Measurements from ENCODE around the gene BRSK2.
"Not testable (repeated sequence)": the region's sequence is repeated elsewhere in the genome, so short reads cannot be mapped to it uniquely, and the experiment has no call there.

BRSK2 gene

DNA sequence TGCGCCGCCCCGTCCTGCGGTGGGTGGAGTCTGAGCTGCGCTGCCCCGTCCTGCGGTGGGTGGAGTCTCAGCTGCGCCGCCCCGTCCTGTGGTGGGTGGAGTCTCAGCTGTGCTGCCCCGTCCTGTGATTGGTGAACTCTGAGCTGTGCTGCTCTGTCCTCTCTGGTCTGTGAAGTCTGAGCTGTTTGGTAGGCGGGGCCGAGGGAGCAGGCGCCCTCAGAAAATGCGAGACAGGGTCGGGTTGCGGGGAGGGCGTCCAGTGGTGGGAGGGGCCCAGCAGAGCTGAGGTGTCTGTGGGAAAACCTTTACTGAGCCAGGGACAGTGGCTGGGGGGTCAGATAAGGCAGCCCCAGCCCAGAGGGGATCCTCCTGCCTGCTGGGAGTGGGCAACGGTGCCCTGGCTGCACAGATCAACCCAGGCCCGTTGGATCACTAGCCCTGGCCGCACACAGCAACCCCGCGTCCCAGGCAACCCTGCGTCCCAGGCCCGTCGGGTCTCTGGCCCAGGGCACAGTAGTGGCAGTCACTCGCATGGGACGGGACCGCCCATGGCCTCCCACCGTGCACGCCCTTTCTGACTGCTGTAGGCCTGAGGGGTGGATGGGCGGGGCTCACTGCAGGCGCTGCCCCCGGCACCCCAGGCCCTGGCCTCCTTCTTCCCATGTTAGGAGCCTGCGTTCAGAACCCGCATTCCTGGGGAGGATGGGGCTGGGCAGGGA, 22.8 kb downstream of the BRSK2 start:
- TF ChIP-seq, protein P1, sequence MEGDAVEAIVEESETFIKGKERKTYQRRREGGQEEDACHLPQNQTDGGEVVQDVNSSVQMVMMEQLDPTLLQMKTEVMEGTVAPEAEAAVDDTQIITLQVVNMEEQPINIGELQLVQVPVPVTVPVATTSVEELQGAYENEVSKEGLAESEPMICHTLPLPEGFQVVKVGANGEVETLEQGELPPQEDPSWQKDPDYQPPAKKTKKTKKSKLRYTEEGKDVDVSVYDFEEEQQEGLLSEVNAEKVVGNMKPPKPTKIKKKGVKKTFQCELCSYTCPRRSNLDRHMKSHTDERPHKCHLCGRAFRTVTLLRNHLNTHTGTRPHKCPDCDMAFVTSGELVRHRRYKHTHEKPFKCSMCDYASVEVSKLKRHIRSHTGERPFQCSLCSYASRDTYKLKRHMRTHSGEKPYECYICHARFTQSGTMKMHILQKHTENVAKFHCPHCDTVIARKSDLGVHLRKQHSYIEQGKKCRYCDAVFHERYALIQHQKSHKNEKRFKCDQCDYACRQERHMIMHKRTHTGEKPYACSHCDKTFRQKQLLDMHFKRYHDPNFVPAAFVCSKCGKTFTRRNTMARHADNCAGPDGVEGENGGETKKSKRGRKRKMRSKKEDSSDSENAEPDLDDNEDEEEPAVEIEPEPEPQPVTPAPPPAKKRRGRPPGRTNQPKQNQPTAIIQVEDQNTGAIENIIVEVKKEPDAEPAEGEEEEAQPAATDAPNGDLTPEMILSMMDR (IDR thresholded peaks at IDR 0.05), result no peak
- H3K4me2 ChIP-seq (ENCODE audit: low read length), result no peak overlapping the region
- no peak overlapping the region for H3K9ac ChIP-seq
- no peaks in the 10 kb centered on the region for H3K27me3 ChIP-seq (ENCODE audit: control insufficient read depth, insufficient read depth, low read length)
- peaks cover 4% of the 10 kb centered on the region for H3K79me2 ChIP-seq
- H2AFZ ChIP-seq, result no peak overlapping the region
- no peaks in the 10 kb centered on the region for H3K36me3 ChIP-seq (ENCODE audit: control insufficient read depth, insufficient read depth, low read length)
- H3K4me3 ChIP-seq (ENCODE audit: low read depth, low read length), result no peak overlapping the region
- H3K4me1 ChIP-seq, result no peaks in the 10 kb centered on the region
- H3K9me3 ChIP-seq (ENCODE audit: control insufficient read depth, low read length), result no peaks in the 10 kb centered on the region
- H3K27ac ChIP-seq, result no peak overlapping the region

DNA sequence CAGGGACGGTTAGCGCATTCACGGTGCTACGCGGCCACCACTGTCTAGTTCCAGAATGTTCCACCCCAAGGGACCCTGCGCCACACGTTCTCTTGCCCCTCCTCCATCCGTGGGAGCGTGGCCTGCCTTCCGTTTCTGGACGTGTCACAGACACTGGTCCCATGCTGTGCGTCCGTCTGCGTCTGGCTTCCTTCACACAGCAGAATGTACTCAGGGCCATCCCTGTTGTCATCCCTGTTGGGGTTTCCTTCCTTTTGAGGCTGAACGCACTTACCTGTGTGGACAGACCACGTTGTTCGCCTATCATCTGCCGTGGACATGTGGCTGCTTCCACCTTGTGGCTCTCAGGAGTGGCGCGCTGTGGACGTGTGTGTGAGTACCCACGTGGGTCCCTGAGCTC, 24.9 kb downstream of the BRSK2 start:
- Histone ChIP-seq H3K9ac (no peak overlapping the region), H3K9me3 (ENCODE audit: control insufficient read depth, low read length) (no peaks in the 10 kb centered on the region), H3K36me3 (ENCODE audit: control insufficient read depth, insufficient read depth, low read length) (no peaks in the 10 kb centered on the region), H3K4me1 (no peaks in the 10 kb centered on the region), H3K4me2 (ENCODE audit: low read length) (no peak overlapping the region), H3K4me3 (ENCODE audit: low read depth, low read length) (no peak overlapping the region), H3K79me2 (peaks cover 4% of the 10 kb centered on the region), H3K27ac (no peak overlapping the region), H2AFZ (no peak overlapping the region), H3K27me3 (ENCODE audit: control insufficient read depth, insufficient read depth, low read length) (no peaks in the 10 kb centered on the region)
- TF ChIP-seq, protein P1 (IDR thresholded peaks at IDR 0.05), result no peak

DNA sequence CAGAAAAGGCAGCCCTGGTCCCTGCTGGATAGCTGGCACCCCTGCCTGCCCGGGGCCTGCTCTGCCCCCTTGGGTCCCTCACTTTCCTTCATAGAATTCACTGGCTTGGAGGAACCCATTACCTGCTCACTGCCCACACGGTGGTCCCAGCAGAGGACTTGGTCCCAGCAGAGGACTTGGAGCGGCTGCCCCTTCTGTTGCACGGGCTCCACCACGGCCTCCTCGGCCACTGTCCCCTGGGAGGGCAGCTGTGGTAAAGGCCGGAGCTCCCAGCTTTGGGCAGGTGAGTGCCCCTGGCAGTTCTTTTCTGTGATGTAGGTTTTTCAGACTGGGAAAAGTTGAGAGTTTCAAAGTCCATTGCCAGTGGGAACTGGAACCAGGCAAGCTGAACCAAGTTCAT, 25.9 kb downstream of the BRSK2 start:
- Histone ChIP-seq H3K9ac (no peak overlapping the region), H3K79me2 (peaks cover 4% of the 10 kb centered on the region), H3K9me3 (ENCODE audit: control insufficient read depth, low read length) (no peaks in the 10 kb centered on the region), H3K27me3 (ENCODE audit: control insufficient read depth, insufficient read depth, low read length) (no peaks in the 10 kb centered on the region), H2AFZ (no peak overlapping the region), H3K4me2 (ENCODE audit: low read length) (no peak overlapping the region), H3K27ac (no peak overlapping the region), H3K36me3 (ENCODE audit: control insufficient read depth, insufficient read depth, low read length) (no peaks in the 10 kb centered on the region), H3K4me3 (ENCODE audit: low read depth, low read length) (no peak overlapping the region), H3K4me1 (no peaks in the 10 kb centered on the region)
- TF ChIP-seq, protein P1 (IDR thresholded peaks at IDR 0.05), result no peak

DNA sequence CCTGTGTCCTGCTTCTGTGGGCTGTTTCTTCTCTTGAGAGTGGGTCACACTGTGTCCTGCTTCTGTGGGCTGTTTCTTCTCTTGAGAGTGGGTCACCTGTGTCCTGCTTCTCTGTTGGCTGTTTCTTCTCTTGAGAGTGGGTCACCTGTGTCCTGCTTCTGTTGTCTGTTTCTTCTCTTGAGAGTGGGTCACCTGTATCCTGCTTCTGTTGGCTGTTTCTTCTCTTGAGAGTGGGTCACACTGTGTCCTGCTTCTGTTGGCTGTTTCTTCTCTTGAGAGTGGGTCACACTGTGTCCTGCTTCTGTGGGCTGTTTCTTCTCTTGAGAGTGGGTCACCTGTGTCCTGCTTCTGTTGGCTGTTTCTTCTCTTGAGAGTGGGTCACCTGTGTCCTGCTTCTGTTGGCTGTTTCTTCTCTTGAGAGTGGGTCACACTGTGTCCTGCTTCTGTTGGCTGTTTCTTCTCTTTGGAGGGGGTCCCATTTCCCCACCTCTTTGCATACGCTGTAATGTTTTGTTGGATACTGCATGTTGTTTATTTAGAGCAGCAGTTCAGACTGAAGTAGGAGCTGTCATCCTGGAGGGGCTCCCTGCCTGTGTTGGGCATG, 28.6 kb downstream of the BRSK2 start:
- not testable (repeated sequence) for H3K36me3 ChIP-seq (ENCODE audit: control insufficient read depth, insufficient read depth, low read length); H3K9ac ChIP-seq; H3K4me3 ChIP-seq (ENCODE audit: low read depth, low read length); H3K4me1 ChIP-seq; H3K4me2 ChIP-seq (ENCODE audit: low read length); H3K27ac ChIP-seq; H3K79me2 ChIP-seq; H3K27me3 ChIP-seq (ENCODE audit: control insufficient read depth, insufficient read depth, low read length); H2AFZ ChIP-seq; H3K9me3 ChIP-seq (ENCODE audit: control insufficient read depth, low read length)

DNA sequence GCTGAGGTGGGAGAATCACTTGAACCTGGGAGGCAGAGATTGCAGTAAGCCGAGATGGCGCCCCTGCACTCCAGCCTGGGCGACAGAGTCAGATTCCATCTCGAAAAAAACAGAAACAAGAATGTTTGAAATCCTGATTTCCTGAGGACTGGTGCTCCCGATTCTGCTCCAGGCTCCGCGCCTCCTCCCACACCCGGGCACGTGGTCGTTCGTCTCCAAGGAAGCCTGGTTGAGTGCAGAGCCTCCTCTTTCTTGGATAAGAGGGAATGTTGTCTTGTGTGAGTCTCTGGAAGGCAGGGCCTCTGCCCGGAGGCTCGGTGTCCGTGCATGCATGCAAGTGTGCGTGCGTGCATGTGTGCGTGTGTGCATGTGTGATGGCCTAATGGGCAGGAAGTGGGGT, 30.1 kb downstream of the BRSK2 start:
- H3K9me3 ChIP-seq (ENCODE audit: control insufficient read depth, low read length), result no peaks in the 10 kb centered on the region
- H3K27me3 ChIP-seq (ENCODE audit: control insufficient read depth, insufficient read depth, low read length), result no peaks in the 10 kb centered on the region
- no peaks in the 10 kb centered on the region for H3K36me3 ChIP-seq (ENCODE audit: control insufficient read depth, insufficient read depth, low read length)
- H3K27ac ChIP-seq, result no peak overlapping the region
- no peak overlapping the region for H3K4me2 ChIP-seq (ENCODE audit: low read length)
- no peak overlapping the region for H3K4me3 ChIP-seq (ENCODE audit: low read depth, low read length)
- peaks cover 4% of the 10 kb centered on the region for H3K79me2 ChIP-seq
- H3K4me1 ChIP-seq, result no peaks in the 10 kb centered on the region
- TF ChIP-seq, protein P1 (IDR thresholded peaks at IDR 0.05), result no peak
- H2AFZ ChIP-seq, result no peak overlapping the region
- no peak overlapping the region for H3K9ac ChIP-seq
